ENCODE measurements around the gene TMEM247.

The TMEM247 gene

DNA sequence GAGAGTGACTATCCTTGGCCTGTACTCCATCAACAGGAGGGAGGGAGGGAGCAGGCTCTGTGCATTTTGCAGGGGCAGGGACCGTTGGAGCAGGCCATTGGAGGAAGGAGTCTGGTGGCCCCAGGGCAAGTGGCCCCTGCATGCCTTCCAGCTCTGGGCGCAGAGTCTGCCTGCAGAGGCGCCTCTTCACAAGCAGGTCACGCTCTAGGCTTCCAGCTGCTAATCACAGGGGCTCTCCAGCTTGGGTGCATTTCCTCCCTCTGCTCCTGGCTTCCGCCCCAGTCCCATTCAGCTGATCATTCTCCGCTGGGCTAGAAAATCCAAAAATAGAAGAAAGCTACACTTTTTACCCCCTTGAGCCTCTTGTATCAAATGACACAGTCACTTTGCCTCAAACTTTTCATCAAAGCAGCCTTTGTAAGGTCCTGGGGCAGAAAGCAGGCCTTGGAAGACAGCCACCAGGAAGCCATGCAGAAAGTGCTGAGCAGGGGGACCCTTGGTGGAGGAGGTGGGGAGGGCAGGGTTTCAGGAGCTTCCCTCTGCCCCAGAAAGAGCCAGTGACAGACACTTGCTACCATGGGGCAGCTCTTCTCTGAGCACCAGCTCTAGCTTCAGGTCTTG lies 11.3 kb downstream of the TMEM247 start:
- DNase-seq: no peak

DNA sequence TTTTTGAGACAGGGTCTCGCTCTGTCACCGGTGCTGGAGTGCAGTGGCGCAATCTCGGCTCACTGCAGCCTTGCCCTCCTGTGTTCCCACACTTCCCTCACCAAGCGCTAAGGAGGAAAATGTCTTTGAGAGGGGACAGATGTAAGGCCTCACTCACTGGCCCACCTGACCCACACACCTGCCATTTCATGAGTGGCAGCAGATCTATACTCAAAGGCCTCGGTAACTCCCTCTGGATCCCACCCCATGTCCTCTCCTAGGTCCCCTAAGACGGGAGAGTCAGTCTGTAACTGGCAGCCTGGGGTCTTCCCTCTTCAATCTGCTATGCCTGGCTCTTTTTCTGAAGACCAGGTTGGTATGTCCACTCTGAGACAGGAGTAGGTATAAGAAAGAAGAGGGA lies 12.9 kb downstream of the TMEM247 start:
- DNase-seq: no peak

DNA sequence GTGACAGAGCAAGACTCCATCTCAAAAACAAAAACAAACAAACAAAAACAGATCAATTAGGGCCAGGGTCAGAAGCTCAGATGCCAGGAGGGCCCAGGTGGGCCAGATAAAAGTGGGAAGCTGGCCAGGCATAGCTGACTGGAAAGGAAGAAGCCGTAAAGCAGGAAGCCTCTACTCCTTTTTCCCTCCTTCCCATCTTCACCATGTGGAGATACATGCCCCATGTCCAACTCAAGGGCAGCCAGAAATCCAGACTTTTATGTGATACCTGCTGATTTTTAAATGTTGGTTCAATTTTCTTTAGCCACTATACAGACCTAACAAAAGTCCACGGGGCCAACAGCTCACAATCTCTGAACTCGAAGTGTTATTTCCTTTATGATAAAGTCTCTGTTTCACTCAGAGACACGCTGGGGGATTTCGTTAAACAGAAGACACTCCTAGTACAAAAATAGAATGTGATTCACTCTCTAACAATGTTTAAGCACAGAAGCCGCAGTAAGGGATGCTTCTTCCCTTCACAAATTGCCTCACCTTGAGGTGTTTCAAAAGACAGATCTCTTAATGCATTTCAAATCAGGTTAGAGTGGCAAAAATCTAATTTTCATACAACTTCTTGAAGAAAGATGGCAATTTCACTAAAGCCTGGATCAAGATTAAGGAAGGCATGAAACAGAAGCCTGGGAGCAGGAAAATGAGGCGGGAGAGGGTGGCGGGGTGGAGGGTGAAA lies 14.0 kb downstream of the TMEM247 start:
- DNase-seq: no peak

DNA sequence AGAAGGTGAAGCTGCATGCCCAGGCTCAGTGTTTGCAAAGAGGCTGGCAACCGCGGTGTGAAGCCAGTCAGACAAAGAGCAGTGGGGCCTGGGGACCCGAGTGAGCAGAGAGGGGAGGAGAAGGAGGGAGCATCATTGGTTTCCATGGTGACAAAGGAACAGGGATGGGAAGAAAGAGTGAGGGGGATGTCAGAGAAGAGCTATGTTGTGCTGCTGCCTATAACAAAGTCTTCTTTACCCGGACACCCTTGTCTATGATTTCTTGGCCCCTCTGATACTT lies 14.5 kb downstream of the TMEM247 start:
- no peak for DNase-seq

GRCh38 chr2:46494596-46494995 lies 15.2 kb downstream of the TMEM247 start:
- no peak for DNase-seq

DNA sequence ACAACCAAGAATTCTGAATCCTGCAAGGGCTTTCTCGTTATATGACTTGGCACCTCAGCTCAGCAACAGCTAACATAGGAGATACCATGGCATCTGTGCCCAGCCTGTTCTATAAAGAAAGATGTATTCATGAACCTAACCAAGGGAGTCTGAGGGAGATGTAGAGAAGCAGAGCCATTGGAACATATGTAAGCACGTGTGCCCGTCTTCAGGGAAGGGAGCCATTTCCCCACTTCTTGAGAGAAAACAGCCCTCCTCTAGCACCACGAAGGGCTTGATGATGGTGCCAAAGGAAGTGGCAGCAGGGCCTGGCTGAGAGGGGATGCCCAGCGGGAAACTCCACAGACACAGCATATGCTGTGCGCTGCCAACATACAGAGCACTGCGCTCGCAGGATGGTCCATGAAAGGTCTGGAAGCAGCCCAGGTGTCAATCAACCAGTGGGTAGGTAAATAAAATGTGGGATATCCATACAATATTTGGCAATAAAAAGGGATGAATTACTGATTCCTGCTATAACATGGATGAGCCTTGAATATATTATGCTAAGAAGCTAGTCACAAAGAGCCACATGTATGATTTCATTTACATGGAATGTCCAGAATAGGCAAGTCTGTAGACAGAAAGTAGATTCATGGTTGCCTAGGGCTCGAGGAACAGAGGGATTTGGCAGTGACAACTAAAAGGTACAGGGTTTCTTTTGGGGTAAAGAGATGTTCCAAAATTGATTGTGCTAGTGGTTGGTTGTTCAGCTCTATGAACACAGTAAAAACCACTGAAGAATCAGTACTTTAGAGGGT lies 16.1 kb downstream of the TMEM247 start:
- no peak for DNase-seq

GRCh38 chr2:46497766-46498165 lies 18.4 kb downstream of the TMEM247 start:
- no peak for DNase-seq

DNA sequence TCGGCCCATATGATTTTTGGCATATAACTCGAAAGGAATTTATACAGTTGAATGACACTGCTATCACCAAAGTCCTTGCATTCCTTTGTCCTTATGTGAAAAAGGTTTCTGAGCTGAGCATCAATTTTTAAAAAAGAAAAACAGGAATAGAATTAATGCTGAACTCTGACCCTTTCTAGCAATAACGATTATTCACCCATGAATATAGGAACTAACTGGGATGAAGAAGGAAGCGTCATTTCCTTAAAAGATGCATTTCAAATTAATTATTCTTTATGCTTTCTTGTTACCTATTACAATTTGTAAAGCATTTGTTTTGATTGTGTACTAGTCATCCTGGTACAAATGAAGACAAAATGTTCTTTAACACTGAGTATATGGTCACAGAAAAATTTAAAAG lies 19.3 kb downstream of the TMEM247 start:
- DNase-seq: no peak

GRCh38 chr2:46499392-46499785 lies 20.0 kb downstream of the TMEM247 start:
- DNase-seq: no peak

DNA sequence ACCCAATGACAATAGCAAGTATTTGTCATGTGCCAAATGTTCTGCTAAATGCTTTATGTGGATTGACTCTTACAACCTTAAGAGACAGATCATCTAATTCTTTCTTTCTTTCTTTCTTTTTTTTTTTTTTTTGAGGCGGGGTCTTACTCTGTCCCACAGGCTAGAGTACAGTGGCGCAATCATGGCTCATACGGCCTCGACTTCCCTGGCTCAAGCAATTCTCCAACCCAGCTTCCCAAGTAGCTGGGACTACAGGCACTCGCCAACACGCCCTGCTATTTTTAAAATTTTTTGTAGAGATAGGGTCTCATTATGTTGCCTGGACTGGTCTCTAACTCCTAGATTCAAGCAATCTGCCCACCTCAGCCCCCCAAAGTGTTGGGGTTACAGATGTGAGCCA lies 21.4 kb downstream of the TMEM247 start:
- no peak for DNase-seq

- no peak for DNase-seq
Observed at GRCh38 chr2:46502291-46502885, 23.0 kb downstream of the TMEM247 start.

DNA sequence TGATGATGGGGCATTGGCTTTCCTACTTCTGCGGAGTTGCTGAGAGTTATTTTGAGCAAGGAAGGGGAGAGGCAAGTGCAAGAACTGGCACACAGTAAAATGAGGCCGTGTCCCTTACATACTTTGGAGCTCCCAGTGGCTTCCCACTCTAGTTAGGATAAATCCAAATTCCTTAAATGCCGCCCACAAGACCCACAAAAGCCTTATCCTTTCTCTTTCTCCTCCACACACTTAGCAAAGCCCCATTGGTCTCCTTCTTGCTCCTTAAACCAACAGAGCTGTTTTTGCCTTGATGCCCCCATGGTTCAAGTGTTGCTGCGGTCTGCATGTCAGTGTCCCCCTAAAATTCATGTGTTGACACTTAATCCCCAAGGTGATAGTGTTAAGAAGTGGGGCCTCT lies 24.3 kb downstream of the TMEM247 start:
- DNase-seq: no peak

- DNase-seq: no peak
Observed at GRCh38 chr2:46504221-46504620, 24.9 kb downstream of the TMEM247 start.

GRCh38 chr2:46504685-46505471 lies 25.5 kb downstream of the TMEM247 start:
- DNase-seq: no peak

GRCh38 chr2:46505472-46505783 lies 26.1 kb downstream of the TMEM247 start:
- DNase-seq: no peak

DNA sequence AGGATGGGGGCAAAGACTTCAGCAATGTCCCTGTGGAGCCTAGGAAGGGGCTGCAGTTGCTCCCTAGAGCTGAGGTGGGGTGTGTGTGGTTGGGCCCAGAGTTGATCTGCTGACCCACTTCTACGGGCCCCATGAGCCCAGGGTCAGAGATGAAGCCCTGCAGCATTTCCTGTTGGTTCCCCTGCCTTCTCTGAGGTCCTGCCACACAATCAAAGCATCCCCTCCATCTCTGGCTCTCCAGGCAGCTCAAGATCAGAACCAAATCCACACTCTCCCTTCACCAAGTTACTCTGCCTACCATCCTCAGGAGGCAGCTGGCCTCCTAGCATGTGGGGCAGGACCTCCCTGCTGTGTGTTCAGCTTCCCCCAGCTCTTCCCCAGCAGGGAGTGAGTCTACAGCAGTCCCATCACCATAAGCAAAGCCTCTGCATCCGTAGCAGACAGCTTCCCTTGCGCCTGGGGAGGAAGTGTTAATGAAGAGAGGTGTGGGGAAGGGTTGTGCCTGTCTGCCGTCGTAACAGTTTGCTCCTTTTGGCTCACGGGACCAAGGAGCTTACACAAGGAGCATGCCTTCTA lies 26.9 kb downstream of the TMEM247 start:
- no peak for DNase-seq

GRCh38 chr2:46508312-46508711 lies 28.9 kb downstream of the TMEM247 start:
- no peak for DNase-seq

DNA sequence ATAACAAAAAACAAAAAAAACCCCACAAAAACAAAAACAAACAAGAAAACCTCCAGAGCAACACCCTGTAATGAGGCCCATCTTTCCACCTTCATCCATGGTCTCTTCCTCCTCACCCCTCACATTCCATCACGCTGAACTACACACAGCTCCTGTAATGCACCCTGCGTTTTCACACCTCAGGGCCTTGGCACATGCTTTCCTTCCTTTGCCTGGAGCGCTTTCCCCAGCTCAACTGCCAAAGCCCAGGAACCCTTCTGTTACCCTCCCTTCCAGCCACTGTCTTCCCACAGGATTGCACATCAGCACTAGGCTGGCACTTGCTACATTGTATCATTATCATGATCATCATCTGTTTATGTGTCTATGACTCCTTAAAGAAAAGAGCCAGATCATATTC lies 29.4 kb downstream of the TMEM247 start:
- DNase-seq: no peak

GRCh38 chr2:46509804-46510203 lies 30.4 kb downstream of the TMEM247 start:
- no peak for DNase-seq

DNA sequence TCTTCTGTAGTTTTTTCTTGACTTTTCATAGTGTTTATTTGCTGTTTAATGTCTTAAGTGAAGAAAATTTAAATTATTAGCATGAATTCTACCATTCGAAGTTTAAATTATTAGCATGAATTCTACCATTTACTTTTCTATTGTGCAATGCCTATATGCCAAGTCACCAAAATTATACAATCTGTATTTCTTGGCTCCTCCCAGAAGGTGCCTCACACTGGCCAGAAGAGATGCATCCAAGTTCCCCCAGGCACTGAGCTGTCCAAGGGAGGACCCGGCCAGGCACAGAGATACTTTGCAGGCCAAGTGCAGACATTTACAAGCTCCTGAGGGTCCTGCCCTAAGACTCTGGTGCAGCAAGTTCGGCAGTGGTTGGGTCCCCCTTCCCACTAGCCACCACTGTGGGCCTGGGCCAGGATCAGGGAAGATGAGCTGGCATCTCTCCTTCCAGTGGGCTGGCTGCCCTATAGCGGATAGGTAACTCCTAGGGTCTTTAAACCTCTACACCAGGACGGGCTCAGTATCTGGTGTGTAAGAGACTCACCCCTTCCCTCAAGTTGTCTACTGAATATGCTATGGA lies 31.3 kb downstream of the TMEM247 start:
- no peak for DNase-seq

GRCh38 chr2:46512185-46512584 lies 32.8 kb downstream of the TMEM247 start:
- DNase-seq: no peak

- no peak for DNase-seq
Observed at GRCh38 chr2:46514738-46515137, 35.4 kb downstream of the TMEM247 start.

DNA sequence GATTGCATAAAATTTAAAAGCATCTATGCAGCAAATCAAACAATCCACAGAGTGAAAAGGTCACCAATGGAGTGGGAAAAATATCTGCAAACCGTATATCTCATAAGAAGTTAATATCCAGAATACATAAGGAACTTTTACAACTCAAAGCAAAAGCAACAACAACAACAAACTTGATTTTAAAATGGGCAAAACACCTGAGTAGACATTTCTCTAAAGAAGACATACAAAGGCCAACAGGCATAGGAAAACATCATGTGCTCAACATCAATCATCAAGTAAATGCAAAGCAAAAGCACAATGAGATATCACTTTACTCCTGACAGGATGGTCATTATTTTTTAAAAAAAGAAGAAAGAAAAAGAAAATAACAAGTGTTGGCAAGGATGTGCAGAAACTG lies 38.1 kb downstream of the TMEM247 start:
- no peak for DNase-seq

Data from GF-D8 (cell line).